ENCODE results near the gene LRMDA. TPM values are rescaled to one million over a fixed set of nuclear protein-coding genes. Genes with fewer than 3 reads are reported as not detected.

The LRMDA gene
- total and polyA plus RNA-seq, 2 of the 8 experiments (the other 6 are each of a cell fraction or from before 2014, with no cell fraction given): 0.86 to 2.8 TPM

DNA sequence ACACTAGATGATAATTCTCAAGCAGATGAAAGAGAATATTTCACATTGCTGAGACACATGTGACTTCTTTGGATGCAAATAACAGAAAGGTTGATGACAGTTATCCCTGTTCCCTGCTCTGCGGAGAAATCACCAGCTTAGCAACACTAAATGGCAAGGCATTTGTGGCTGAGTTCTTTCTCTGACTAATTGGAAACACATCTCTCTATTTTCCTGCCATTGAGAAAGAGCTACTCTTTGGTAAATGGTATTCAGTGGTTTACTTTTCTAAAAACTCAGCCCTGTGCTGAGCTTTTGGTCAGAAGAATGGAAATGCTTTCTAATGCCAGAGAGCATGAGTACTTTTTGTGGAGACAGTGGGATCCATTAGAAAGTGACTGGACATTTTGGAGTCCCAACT, 771.4 kb downstream of the LRMDA start:
- Histone ChIP-seq H2AFZ (ENCODE audit: low read length) (no peak overlapping the region), H3K4me2 (ENCODE audit: insufficient read depth in 1 of 2, low read depth in 2 of 2, low read length in 2 of 2) (no peak overlapping the region), H4K5ac (ENCODE audit: insufficient read length, low read depth, low read length) (no peak overlapping the region), H3K9me3 (ENCODE audit: insufficient read depth in 2 of 2, low read depth in 1 of 2, low read length in 1 of 2) (no peaks in the 10 kb centered on the region), H3K27me3 (replicated peaks in 1 of 4; ENCODE audit: control insufficient read depth in 3 of 4, extremely low read depth in 1 of 4, insufficient read depth in 3 of 4, low read length in 3 of 4) (no peaks in the 10 kb centered on the region), H3K27ac (ENCODE audit: low read depth, low read length) (no peak overlapping the region), H2BK120ac (replicated peaks; ENCODE audit: low read depth, low read length) (no peak overlapping the region), H3K4ac (replicated peaks; ENCODE audit: insufficient read length, low read depth, low read length) (no peak overlapping the region), H3K79me1 (ENCODE audit: low read depth, low read length) (no peaks in the 10 kb centered on the region), H3K23ac (ENCODE audit: insufficient read length) (no peak overlapping the region), H2AK5ac (ENCODE audit: low read depth, low read length) (no peak overlapping the region), H2BK15ac (ENCODE audit: low read length) (no peak overlapping the region), H2BK20ac (ENCODE audit: low read length) (no peak overlapping the region), H3K79me2 (ENCODE audit: control insufficient read depth in 1 of 2, insufficient read depth in 2 of 2, low read length in 2 of 2) (no peaks in the 10 kb centered on the region), H3K4me1 (replicated peaks in 1 of 4; ENCODE audit: control insufficient read depth in 3 of 4, insufficient read depth in 4 of 4, low read length in 3 of 4) (peaks cover 0 to 4% (median 0%) of the 10 kb centered on the region in 4 experiments; a peak in 3 of 7 replicates), H4K91ac (replicated peaks; ENCODE audit: insufficient read length, low read length) (no peak overlapping the region), H3K9ac (replicated peaks in 1 of 4; ENCODE audit: extremely low read depth in 1 of 4, low read depth in 3 of 4, low read length in 3 of 4) (no peak overlapping the region), H4K8ac (ENCODE audit: extremely low read depth, insufficient read depth, low read length) (no peak overlapping the region), H3K23me2 (ENCODE audit: low read depth, low read length) (no peaks in the 10 kb centered on the region; the same call in 1 of the 2 replicates), H2BK5ac (ENCODE audit: low read depth, low read length) (no peak overlapping the region), H3K36me3 (ENCODE audit: control insufficient read depth in 2 of 4, insufficient read depth in 4 of 4, low read length in 3 of 4) (no peaks in the 10 kb centered on the region), H3K4me3 (ENCODE audit: extremely low read depth in 1 of 4, insufficient read depth in 2 of 4, low read depth in 3 of 4, low read length in 4 of 4) (no peak overlapping the region), H2BK12ac (ENCODE audit: low read depth, low read length) (no peak overlapping the region), H4K20me1 (replicated peaks in 1 of 2; ENCODE audit: control insufficient read depth in 1 of 2, insufficient read depth in 2 of 2, low read length in 2 of 2) (no peaks in the 10 kb centered on the region), H3K14ac (ENCODE audit: insufficient read length) (no peak overlapping the region), H3K18ac (ENCODE audit: extremely low read depth, low read length) (no peak overlapping the region), H3K56ac (replicated peaks; ENCODE audit: insufficient read length, low read depth, low read length) (no peak overlapping the region)
- no peak for FAIRE-seq
- ChIA-PET CTCF (ENCODE audit: partially characterized antibody) (interaction anchor here (0.9 to 1.0 kb wide), 2 partner anchors 9 to 294 kb away, joined by 3 read pairs; no protein-coding TSS in a partner anchor), POLR2A (ENCODE audit: partially characterized antibody) (no interaction called here)
- DNase-seq (ENCODE audit: low read depth in 1 of 2, low spot score in 2 of 2): no peak
- no peak for TF ChIP-seq GTF2F1 (IDR thresholded peaks at IDR 0.05; ENCODE audit: borderline replicate concordance, low read depth, low read length)
- WGBS, 2 experiments (ENCODE audit: extremely low coverage in 1 of 2, insufficient coverage in 1 of 2, insufficient read length in 1 of 2, insufficient replicate concordance in 2 of 2, low coverage in 1 of 2, low lambda C conversion rate in 2 of 2, missing lambda C conversion rate in 1 of 2): 86% methylated on average over 1 of the region's 1 CpG; no CpG with 5 or more reads in 1 of the 2 experiments
